Neural cell (in vitro differentiated cells): ENCODE data around the gene DMBT1. TPM values are rescaled to one million over a fixed set of nuclear protein-coding genes. Genes with fewer than 3 reads are reported as not detected.

Experiments used
- H2AFZ ChIP-seq: fragments of 200-600, 300-800 bp; sonication (generic), shearing (Covaris generic); 2 replicates; pipeline ENCODE4 v1.6.0; 2014; ENCODE audit warnings: low read depth, mild to moderate bottlenecking, antibody characterized with exemption, low read length, moderate library complexity
- H3F3A ChIP-seq: fragments of 200-600 bp; shearing (Covaris generic); 2 replicates; pipeline ENCODE4 v1.6.1; 2016; ENCODE audit warnings: mild to moderate bottlenecking, moderate library complexity, mixed read lengths, antibody characterized with exemption, low read length; ENCODE audit not compliant: insufficient read depth, poor library complexity, severe bottlenecking
- H3K27ac ChIP-seq: fragments of 200-600, 300-800 bp; sonication (generic), shearing (Covaris generic); 2 replicates; pipeline ENCODE4 v1.5.1; 2014; ENCODE audit warnings: mild to moderate bottlenecking, low read length, moderate library complexity
- H3K27me3 ChIP-seq: fragments of 300-800, 200-600 bp; sonication (generic), shearing (Covaris generic); 2 replicates; pipeline ENCODE4 v1.6.0; 2014; ENCODE audit warnings: mild to moderate bottlenecking, low read depth, low read length, moderate library complexity; ENCODE audit not compliant: insufficient read depth
- H3K36me3 ChIP-seq: fragments of 300-800, 200-600 bp; sonication (generic), shearing (Covaris generic); 2 replicates; pipeline ENCODE4 v1.5.1; 2014; ENCODE audit warnings: mild to moderate bottlenecking, antibody characterized with exemption, low read length, moderate library complexity; ENCODE audit not compliant: insufficient read depth
- H3K4me2 ChIP-seq: fragments of 300-800, 200-600 bp; sonication (generic), shearing (Covaris generic); 2 replicates; pipeline ENCODE4 v1.6.0; 2014; ENCODE audit warnings: mild to moderate bottlenecking, low read length
- H3K4me3 ChIP-seq: fragments of 300-800, 200-600 bp; sonication (generic), shearing (Covaris generic); 2 replicates; pipeline ENCODE4 v1.5.1; 2014; ENCODE audit warnings: mild to moderate bottlenecking, low read length, moderate library complexity
- H3K79me2 ChIP-seq: fragments of 200-600 bp; shearing (Covaris generic); replicated peaks from 2 replicates; pipeline ENCODE4 v1.6.0; 2014; ENCODE audit warnings: mild to moderate bottlenecking, low read length, moderate library complexity; ENCODE audit not compliant: insufficient read depth
- H3K9ac ChIP-seq: fragments of 300-800, 200-600 bp; sonication (generic), shearing (Covaris generic); 2 replicates; pipeline ENCODE4 v1.6.1; 2016; ENCODE audit warnings: mild to moderate bottlenecking, low read length, mixed read lengths
- H3K9me2 ChIP-seq: fragments of 200-600 bp; shearing (Covaris generic); 2 replicates; pipeline ENCODE4 v1.6.1; 2016; ENCODE audit warnings: mild to moderate bottlenecking, low read length, mixed read lengths; ENCODE audit not compliant: insufficient read depth
- H3K9me3 ChIP-seq: fragments of 200-600, 300-800 bp; sonication (generic), shearing (Covaris generic); 2 replicates; pipeline ENCODE4 v1.6.1; 2016; ENCODE audit warnings: mild to moderate bottlenecking, mixed run types, low read length, moderate library complexity, mixed read lengths
- H4K20me1 ChIP-seq: fragments of 200-600 bp; shearing (Covaris generic); 2 replicates; pipeline ENCODE4 v1.6.1; 2016; ENCODE audit warnings: mild to moderate bottlenecking, mixed run types; ENCODE audit not compliant: insufficient read depth
- CTCF ChIP-seq: fragments of 450-650 bp; IDR thresholded peaks from 2 replicates; pipeline ENCODE4 v1.5.1; 2014; ENCODE audit warnings: antibody characterized with exemption, mild to moderate bottlenecking, moderate library complexity; ENCODE audit not compliant: poor library complexity, severe bottlenecking
- EP300 ChIP-seq: fragments of 450-650 bp; conservative IDR thresholded peaks from 2 replicates; pipeline ENCODE4 v1.6.1; 2014; ENCODE audit warnings: antibody characterized with exemption, mild to moderate bottlenecking, moderate library complexity; ENCODE audit not compliant: poor library complexity, severe bottlenecking
- EZH2 ChIP-seq: fragments of 200-600, 300-800 bp; shearing (Covaris generic), sonication (generic); IDR thresholded peaks from 2 replicates; pipeline ENCODE4 v1.6.1; 2014; ENCODE audit warnings: antibody characterized with exemption, low read length, borderline replicate concordance, mild to moderate bottlenecking; ENCODE audit not compliant: insufficient read depth, poor library complexity, severe bottlenecking
- MXI1 ChIP-seq: fragments of 450-650 bp; conservative IDR thresholded peaks from 2 replicates; pipeline ENCODE4 v1.6.1; 2014; ENCODE audit warnings: antibody characterized with exemption, mild to moderate bottlenecking; ENCODE audit not compliant: poor library complexity, severe bottlenecking
- POLR2AphosphoS5 ChIP-seq: IDR thresholded peaks from 2 replicates; pipeline ENCODE4 v1.6.1; 2012
- RAD21 ChIP-seq: fragments of 450-650 bp; conservative IDR thresholded peaks from 2 replicates; pipeline ENCODE4 v1.6.1; 2014; ENCODE audit warnings: antibody characterized with exemption, mild to moderate bottlenecking, moderate library complexity
- REST ChIP-seq: IDR thresholded peaks from 2 replicates; pipeline ENCODE4 v1.6.1; 2012; ENCODE audit warnings: borderline replicate concordance
- SMC3 ChIP-seq: fragments of 450-650 bp; conservative IDR thresholded peaks from 2 replicates; pipeline ENCODE4 v1.6.1; 2014; ENCODE audit warnings: antibody characterized with exemption, mild to moderate bottlenecking, moderate library complexity; ENCODE audit not compliant: poor library complexity
- TAF1 ChIP-seq: IDR thresholded peaks from 2 replicates; pipeline ENCODE4 v1.6.1; 2012; ENCODE audit warnings: low read depth
- polyA plus RNA-seq: library from polyadenylated mRNA; depleted of rRNA; stranded (reverse); fragments of >200 nt; gene quantifications from 2 replicates; pipeline ENCODE4 v1.2.3, GENCODE V29; 2014

DMBT1 gene
- polyA plus RNA-seq, 1 donor from 2014 or later = not detected

GRCh38 chr10:122630526-122630925, 70.0 kb downstream of the DMBT1 start:
- no peaks in the 10 kb centered on the region for H3K36me3 ChIP-seq
- H3F3A ChIP-seq = no peaks in the 10 kb centered on the region
- H3K4me3 ChIP-seq = no peak overlapping the region
- TF ChIP-seq EZH2 (no peak), RAD21 (no peak), EP300 (no peak), POLR2AphosphoS5 (no peak), TAF1 (no peak), CTCF (no peak), MXI1 (no peak), REST (no peak), SMC3 (no peak)
- H4K20me1 ChIP-seq = no peaks in the 10 kb centered on the region
- H3K9me3 ChIP-seq = no peaks in the 10 kb centered on the region
- H2AFZ ChIP-seq = no peak overlapping the region
- no peaks in the 10 kb centered on the region for H3K9me2 ChIP-seq
- H3K79me2 ChIP-seq = no peaks in the 10 kb centered on the region
- H3K9ac ChIP-seq = no peak overlapping the region
- H3K27me3 ChIP-seq = no peaks in the 10 kb centered on the region
- H3K27ac ChIP-seq = no peak overlapping the region
- H3K4me2 ChIP-seq = no peak overlapping the region

GRCh38 chr10:122632031-122632430, 71.5 kb downstream of the DMBT1 start:
- Histone ChIP-seq H3K36me3 (no peaks in the 10 kb centered on the region), H3F3A (no peaks in the 10 kb centered on the region), H3K9ac (no peak overlapping the region), H3K79me2 (no peaks in the 10 kb centered on the region), H3K4me2 (no peak overlapping the region), H3K9me3 (no peaks in the 10 kb centered on the region), H3K9me2 (no peaks in the 10 kb centered on the region), H3K4me3 (no peak overlapping the region), H2AFZ (no peak overlapping the region), H3K27ac (no peak overlapping the region), H3K27me3 (no peaks in the 10 kb centered on the region), H4K20me1 (no peaks in the 10 kb centered on the region)
- TF ChIP-seq SMC3 (no peak), TAF1 (no peak), EP300 (no peak), REST (no peak), CTCF (no peak), RAD21 (no peak), EZH2 (no peak), POLR2AphosphoS5 (no peak), MXI1 (no peak)
